WTC11 (cell line): ENCODE measurements around the gene TIMM17B. TPM values are rescaled to one million over a fixed set of nuclear protein-coding genes. Genes with fewer than 3 reads are reported as not detected.

ENCODE experiments used
- ATAC-seq: fragments of 200-7000 bp; cut with Tn5 transposase; 2 replicates; pipeline ENCODE4 v1.10.0; 2021; ENCODE audit warnings: mild to moderate bottlenecking, moderate library complexity
- CTCF ChIA-PET: fragments of 300-600 bp; sonication (Branson Sonifier 250); formaldehyde crosslinking; loops from one replicate; lab custom pipeline; 2021; ENCODE audit warnings: antibody characterized with exemption; lab: Charles Lee
- POLR2A ChIA-PET: fragments of 350-600 bp; sonication (Branson Sonifier 250); formaldehyde crosslinking; loops from one replicate; lab custom pipeline; 2021; ENCODE audit warnings: antibody characterized with exemption; lab: Charles Lee
- DNase-seq: peaks from one replicate; pipeline ENCODE4 v3.0.0; 2021; ENCODE audit warnings: low spot score
- H3K27ac Mint-ChIP-seq: 2 replicates; pipeline ENCODE4 v1.8.0; 2021; ENCODE audit warnings: mixed read lengths
- H3K27me3 Mint-ChIP-seq: 2 replicates; pipeline ENCODE4 v1.8.0; 2021; ENCODE audit warnings: low read depth, mild to moderate bottlenecking, moderate library complexity, mixed read lengths
- H3K36me3 Mint-ChIP-seq: 2 replicates; pipeline ENCODE4 v1.8.0; 2021; ENCODE audit warnings: mixed read lengths
- H3K4me1 Mint-ChIP-seq: 2 replicates; pipeline ENCODE4 v1.8.0; 2022; ENCODE audit warnings: mixed read lengths
- H3K4me3 Mint-ChIP-seq: 2 replicates; pipeline ENCODE4 v1.8.0; 2021; ENCODE audit warnings: mild to moderate bottlenecking, moderate library complexity, mixed read lengths
- H3K9me3 Mint-ChIP-seq: 2 replicates; pipeline ENCODE4 v1.8.0; 2021; ENCODE audit warnings: mixed read lengths
- CDX4 ChIP-seq: fragments of 250-450 bp; sonication (Bioruptor Pico); IDR thresholded peaks from 2 replicates; pipeline ENCODE4 v1.9.0; 2021; ENCODE audit warnings: moderate library complexity, mild to moderate bottlenecking, inconsistent platforms, borderline replicate concordance
- CREM ChIP-seq: sonication (generic); formaldehyde crosslinking; IDR thresholded peaks from 2 replicates; pipeline ENCODE4 v1.8.1; 2022; ENCODE audit warnings: mild to moderate bottlenecking, missing genetic modification reagents, moderate library complexity
- ELF4 ChIP-seq: sonication (generic); formaldehyde crosslinking; IDR thresholded peaks from 2 replicates; pipeline ENCODE4 v1.8.1; 2022; ENCODE audit warnings: low read depth, mild to moderate bottlenecking, moderate library complexity, missing genetic modification reagents
- IRF2 ChIP-seq: sonication (generic); formaldehyde crosslinking; IDR thresholded peaks from 2 replicates; pipeline ENCODE4 v1.8.0; 2022; ENCODE audit warnings: low read depth, missing genetic modification reagents, borderline replicate concordance
- NR2C2 ChIP-seq: sonication (generic); formaldehyde crosslinking; IDR thresholded peaks from 2 replicates; pipeline ENCODE4 v1.8.0; 2022; ENCODE audit warnings: mild to moderate bottlenecking, missing genetic modification reagents
- RORB ChIP-seq: fragments of 250-450 bp; sonication (Bioruptor Pico); IDR thresholded peaks from 2 replicates; pipeline ENCODE4 v1.9.0; 2021; ENCODE audit warnings: mild to moderate bottlenecking
- ZMAT4 ChIP-seq: fragments of 250-450 bp; sonication (Bioruptor Pico); IDR thresholded peaks from 2 replicates; pipeline ENCODE4 v1.9.0; 2021; ENCODE audit warnings: mild to moderate bottlenecking
- ZNF425 ChIP-seq: fragments of 250-450 bp; sonication (Bioruptor Pico); conservative IDR thresholded peaks from 2 replicates; pipeline ENCODE4 v1.9.0; 2021; ENCODE audit warnings: mild to moderate bottlenecking
- ZSCAN18 ChIP-seq: fragments of 250-450 bp; sonication (Bioruptor Pico); IDR thresholded peaks from 2 replicates; pipeline ENCODE4 v2.1.2; 2022; ENCODE audit warnings: mild to moderate bottlenecking, moderate library complexity
- total RNA-seq: library from RNA; stranded (reverse); gene quantifications from 3 replicates; pipeline ENCODE4 v1.2.3, GENCODE V29; 2021

TIMM17B gene
- total RNA-seq, 1 experiment from 2014 or later, result 99.6 TPM

DNA sequence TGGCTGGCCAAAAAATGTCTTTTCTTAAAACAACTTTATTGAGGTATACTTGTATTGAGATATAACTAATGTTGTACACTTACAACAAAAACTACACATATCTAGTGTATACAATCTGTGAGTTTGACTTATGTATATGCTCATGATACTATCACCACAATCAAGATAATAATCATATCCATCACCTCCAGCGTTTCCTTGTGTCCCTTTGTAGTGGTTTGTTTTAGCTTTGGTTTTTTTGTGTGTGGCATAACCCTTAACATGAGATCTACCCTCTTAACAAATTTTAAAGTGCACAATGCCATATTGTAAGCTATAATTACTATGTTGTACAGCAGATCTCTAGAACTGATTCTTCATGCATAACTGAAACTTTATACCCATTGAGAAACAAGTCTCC lies 48.7 kb downstream of the TIMM17B start:
- Mint-ChIP-seq H3K27me3 (no peaks in the 10 kb centered on the region; the same call in 1 of the 2 replicates), H3K27ac (no peak overlapping the region), H3K4me3 (no peak overlapping the region), H3K4me1 (no peaks in the 10 kb centered on the region), H3K36me3 (peaks cover 16% of the 10 kb centered on the region)
- POLR2A ChIA-PET, result no interaction called here
- no peak for TF ChIP-seq ZMAT4 (CRISPR knock-in tag)
- no peak for TF ChIP-seq RORB (CRISPR knock-in tag)
- TF ChIP-seq IRF2 (CRISPR knock-in tag), result no peak
- TF ChIP-seq CDX4, result no peak
- no peak for TF ChIP-seq ELF4
- TF ChIP-seq CREM (CRISPR knock-in tag), result no peak
- TF ChIP-seq NR2C2 (CRISPR knock-in tag), result no peak
- TF ChIP-seq ZNF425, result no peak
- no peak for TF ChIP-seq ZSCAN18 (CRISPR knock-in tag)
- TF ChIP-seq, all 79 proteins: peak for 0
- no peak for DNase-seq
- no peak for ATAC-seq
- peaks cover 20% of the 10 kb centered on the region for H3K9me3 Mint-ChIP-seq
- CTCF ChIA-PET, result no interaction called here

Other genes with a start within 250 kb of the TIMM17B start
- gene WAS, start 214.0 kb downstream of the TIMM17B start, total RNA-seq, result 0.79 to 1.6 TPM (median 0.96 TPM) in 3 replicates
- 14.2 to 16.5 TPM (median 16.4 TPM) in 3 replicates for gene SUV39H1, start 201.0 kb downstream of the TIMM17B start, total RNA-seq
- 0.27 TPM in 1 of 3 replicates, not detected in the others for gene GLOD5, start 136.0 kb downstream of the TIMM17B start, total RNA-seq
- 0.25 to 0.27 TPM (median 0.26 TPM) in 3 replicates for gene GATA1, start 111.2 kb downstream of the TIMM17B start, total RNA-seq
- 58.5 to 60.3 TPM (median 59.2 TPM) in 3 replicates for gene HDAC6, start 95.7 kb downstream of the TIMM17B start, total RNA-seq
- not detected in 3 replicates for gene ERAS, start 71.3 kb downstream of the TIMM17B start, total RNA-seq
- 7.4 to 8.0 TPM (median 7.5 TPM) in 3 replicates for gene PCSK1N, start 62.2 kb downstream of the TIMM17B start, total RNA-seq
- 79.4 to 81.2 TPM (median 81.2 TPM) in 3 replicates for gene PQBP1, start 162 bp upstream of the TIMM17B start, total RNA-seq
- gene SLC35A2, start 13.9 kb upstream of the TIMM17B start, total RNA-seq, result 18.0 to 21.0 TPM (median 20.2 TPM) in 3 replicates
- 146 to 184 TPM (median 182 TPM) in 3 replicates for gene PIM2, start 21.3 kb upstream of the TIMM17B start, total RNA-seq
- 50.9 to 52.6 TPM (median 51.1 TPM) in 3 replicates for gene OTUD5, start 59.8 kb upstream of the TIMM17B start, total RNA-seq
- gene KCND1, start 74.1 kb upstream of the TIMM17B start, total RNA-seq, result 4.9 to 5.4 TPM (median 5.2 TPM) in 3 replicates
- 60.0 to 70.7 TPM (median 60.9 TPM) in 3 replicates for gene GRIPAP1, start 104.5 kb upstream of the TIMM17B start, total RNA-seq
- 46.4 to 51.2 TPM (median 50.0 TPM) in 3 replicates for gene TFE3, start 145.6 kb upstream of the TIMM17B start, total RNA-seq
- 13.0 to 15.2 TPM (median 14.4 TPM) in 3 replicates for gene CCDC120, start 161.2 kb upstream of the TIMM17B start, total RNA-seq
- 14.8 to 16.1 TPM (median 15.0 TPM) in 3 replicates for gene PRAF2, start 176.2 kb upstream of the TIMM17B start, total RNA-seq
- gene WDR45, start 182.1 kb upstream of the TIMM17B start, total RNA-seq, result 20.0 to 23.9 TPM (median 21.4 TPM) in 3 replicates
- gene GPKOW, start 226.0 kb upstream of the TIMM17B start, total RNA-seq, result 18.5 to 19.9 TPM (median 19.0 TPM) in 3 replicates